ENCODE results near the gene TEX35. TPM values are rescaled to one million over a fixed set of nuclear protein-coding genes. Genes with fewer than 3 reads are reported as not detected.

Gene TEX35
- total and polyA plus RNA-seq, 9 donors: not detected

- TF ChIP-seq CTCF (IDR thresholded peaks at IDR 0.05) (no peak), POLR2A (IDR thresholded peaks at IDR 0.05) (no peak), EP300 (IDR thresholded peaks at IDR 0.05) (no peak)
Observed at GRCh38 chr1:178467837-178468236, 45.1 kb upstream of the TEX35 start.

GRCh38 chr1:178470411-178470960 is 42.4 kb upstream of the TEX35 start:
- Histone ChIP-seq H3K4me3 (no peak overlapping the region), H3K27ac (no peak overlapping the region), H3K4me1 (ENCODE audit: insufficient read depth) (no peaks in the 10 kb centered on the region), H3K27me3 (no peaks in the 10 kb centered on the region), H3K9me3 (no peaks in the 10 kb centered on the region), H3K36me3 (no peaks in the 10 kb centered on the region)
- 32 to 52% (median 42%) methylated on average over 5 of the region's 5 CpGs for WGBS, 3 donors
- intact Hi-C loops (cut with DNase I): no loop called here
- DNase-seq: no peak
- TF ChIP-seq CTCF (IDR thresholded peaks at IDR 0.05): no peak
- no peak for TF ChIP-seq POLR2A (IDR thresholded peaks at IDR 0.05)

More at GRCh38 chr1:178467837-178468236, 45.1 kb upstream of the TEX35 start:
- Histone ChIP-seq H3K4me1 (ENCODE audit: insufficient read depth) (no peaks in the 10 kb centered on the region), H3K9me3 (no peaks in the 10 kb centered on the region), H3K27ac (no peak overlapping the region), H3K36me3 (no peaks in the 10 kb centered on the region), H3K27me3 (no peaks in the 10 kb centered on the region), H3K4me3 (no peak overlapping the region)
- intact Hi-C loops (cut with DNase I): no loop called here
- no peak for DNase-seq

GRCh38 chr1:178472531-178472930 is 40.4 kb upstream of the TEX35 start:
- no peak overlapping the region for H3K27ac ChIP-seq
- no peaks in the 10 kb centered on the region for H3K36me3 ChIP-seq
- DNase-seq: no peak
- no peaks in the 10 kb centered on the region for H3K27me3 ChIP-seq
- intact Hi-C loops (cut with DNase I): no loop called here
- TF ChIP-seq EP300 (IDR thresholded peaks at IDR 0.05) (no peak), POLR2A (IDR thresholded peaks at IDR 0.05) (no peak)
- H3K9me3 ChIP-seq: no peaks in the 10 kb centered on the region
- H3K4me3 ChIP-seq: no peak overlapping the region
- H3K4me1 ChIP-seq (ENCODE audit: insufficient read depth): no peaks in the 10 kb centered on the region

GRCh38 chr1:178477373-178477772 is 35.5 kb upstream of the TEX35 start:
- no peaks in the 10 kb centered on the region for H3K9me3 ChIP-seq
- no peak overlapping the region for H3K4me3 ChIP-seq
- TF ChIP-seq EP300 (IDR thresholded peaks at IDR 0.05): no peak
- no peak for TF ChIP-seq POLR2A (IDR thresholded peaks at IDR 0.05)
- no peak for TF ChIP-seq CTCF (IDR thresholded peaks at IDR 0.05)
- no peaks in the 10 kb centered on the region for H3K36me3 ChIP-seq
- 62 to 77% (median 71%) methylated on average over 4 of the region's 4 CpGs for WGBS, 3 donors
- no peaks in the 10 kb centered on the region for H3K4me1 ChIP-seq (ENCODE audit: insufficient read depth)
- DNase-seq: no peak
- no peak overlapping the region for H3K27ac ChIP-seq
- no peaks in the 10 kb centered on the region for H3K27me3 ChIP-seq
- intact Hi-C loops (cut with DNase I): no loop called here

GRCh38 chr1:178477841-178478240 is 35.1 kb upstream of the TEX35 start:
- WGBS, 3 donors: 48 to 62% (median 56%) methylated on average over 1 of the region's 1 CpG
- DNase-seq: no peak
- Histone ChIP-seq H3K27me3 (no peaks in the 10 kb centered on the region), H3K27ac (no peak overlapping the region), H3K4me1 (ENCODE audit: insufficient read depth) (no peaks in the 10 kb centered on the region), H3K36me3 (no peaks in the 10 kb centered on the region), H3K4me3 (no peak overlapping the region), H3K9me3 (no peaks in the 10 kb centered on the region)
- intact Hi-C loops (cut with DNase I): no loop called here
- TF ChIP-seq CTCF (IDR thresholded peaks at IDR 0.05): no peak
- TF ChIP-seq POLR2A (IDR thresholded peaks at IDR 0.05): no peak
- TF ChIP-seq EP300 (IDR thresholded peaks at IDR 0.05): no peak

All from ovary (tissue), 9 donors.